Measurements from ENCODE around the gene FAM241B.

Gene FAM241B

GRCh38 chr10:69638642-69639041 lies 8.6 kb downstream of the FAM241B start:
- H3K36me3 ChIP-seq (ENCODE audit: insufficient read depth, low read length), result no peaks in the 10 kb centered on the region
- H2AFZ ChIP-seq (ENCODE audit: low read length), result no peak overlapping the region
- H3F3A ChIP-seq (ENCODE audit: insufficient read depth, low read length), result no peaks in the 10 kb centered on the region
- no peaks in the 10 kb centered on the region for H3K9me2 ChIP-seq (ENCODE audit: low read depth, low read length)
- no peak overlapping the region for H3K4me3 ChIP-seq (ENCODE audit: low read depth, low read length, poor library complexity, severe bottlenecking)
- H3K27ac ChIP-seq (ENCODE audit: low read depth, low read length, poor library complexity, severe bottlenecking), result no peak overlapping the region
- H3K9me3 ChIP-seq (ENCODE audit: low read length), result no peaks in the 10 kb centered on the region
- H3K27me3 ChIP-seq (ENCODE audit: insufficient read depth, low read length), result no peaks in the 10 kb centered on the region
- H4K20me1 ChIP-seq (ENCODE audit: insufficient read depth, low read length), result no peaks in the 10 kb centered on the region
- no peaks in the 10 kb centered on the region for H3K4me1 ChIP-seq (ENCODE audit: insufficient read depth, low read length, severe bottlenecking)
- TF ChIP-seq CTCF (IDR thresholded peaks at IDR 0.05; ENCODE audit: low read length) (no peak), EZH2 (IDR thresholded peaks at IDR 0.05; ENCODE audit: borderline replicate concordance, low read length) (no peak)
- no peaks in the 10 kb centered on the region for H3K79me2 ChIP-seq (ENCODE audit: insufficient read depth, low read length)
- H3K9ac ChIP-seq (ENCODE audit: low read length), result no peak overlapping the region
- no peak overlapping the region for H3K4me2 ChIP-seq (ENCODE audit: low read length)

GRCh38 chr10:69639291-69640195 lies 9.5 kb downstream of the FAM241B start:
- H3K4me1 ChIP-seq (ENCODE audit: insufficient read depth, low read length, severe bottlenecking), result no peaks in the 10 kb centered on the region
- H3K27ac ChIP-seq (ENCODE audit: low read depth, low read length, poor library complexity, severe bottlenecking), result no peak overlapping the region
- H3K36me3 ChIP-seq (ENCODE audit: insufficient read depth, low read length), result no peaks in the 10 kb centered on the region
- H3K9me2 ChIP-seq (ENCODE audit: low read depth, low read length), result no peaks in the 10 kb centered on the region
- TF ChIP-seq CTCF (IDR thresholded peaks at IDR 0.05; ENCODE audit: low read length) (peak; percentile 79), EZH2 (IDR thresholded peaks at IDR 0.05; ENCODE audit: borderline replicate concordance, low read length) (no peak)
- no peak overlapping the region for H3K9ac ChIP-seq (ENCODE audit: low read length)
- H3K4me3 ChIP-seq (ENCODE audit: low read depth, low read length, poor library complexity, severe bottlenecking), result no peak overlapping the region
- no peaks in the 10 kb centered on the region for H3K27me3 ChIP-seq (ENCODE audit: insufficient read depth, low read length)
- H3F3A ChIP-seq (ENCODE audit: insufficient read depth, low read length), result no peaks in the 10 kb centered on the region
- no peaks in the 10 kb centered on the region for H3K79me2 ChIP-seq (ENCODE audit: insufficient read depth, low read length)
- H3K9me3 ChIP-seq (ENCODE audit: low read length), result no peaks in the 10 kb centered on the region
- H4K20me1 ChIP-seq (ENCODE audit: insufficient read depth, low read length), result no peaks in the 10 kb centered on the region
- H3K4me2 ChIP-seq (ENCODE audit: low read length), result no peak overlapping the region
- H2AFZ ChIP-seq (ENCODE audit: low read length), result no peak overlapping the region

- H3K9me3 ChIP-seq (ENCODE audit: low read length), result no peaks in the 10 kb centered on the region
- H3F3A ChIP-seq (ENCODE audit: insufficient read depth, low read length), result no peaks in the 10 kb centered on the region
These were observed 10.3 kb downstream of the FAM241B start for GRCh38 chr10:69640196-69640980.

More at GRCh38 chr10:69640196-69640980, 10.3 kb downstream of the FAM241B start:
- Histone ChIP-seq H4K20me1 (ENCODE audit: insufficient read depth, low read length) (no peaks in the 10 kb centered on the region), H3K9ac (ENCODE audit: low read length) (no peak overlapping the region), H3K4me2 (ENCODE audit: low read length) (no peak overlapping the region), H3K36me3 (ENCODE audit: insufficient read depth, low read length) (no peaks in the 10 kb centered on the region), H3K9me2 (ENCODE audit: low read depth, low read length) (no peaks in the 10 kb centered on the region), H2AFZ (ENCODE audit: low read length) (no peak overlapping the region), H3K27ac (ENCODE audit: low read depth, low read length, poor library complexity, severe bottlenecking) (no peak overlapping the region), H3K27me3 (ENCODE audit: insufficient read depth, low read length) (no peaks in the 10 kb centered on the region), H3K4me3 (ENCODE audit: low read depth, low read length, poor library complexity, severe bottlenecking) (no peak overlapping the region), H3K79me2 (ENCODE audit: insufficient read depth, low read length) (no peaks in the 10 kb centered on the region), H3K4me1 (ENCODE audit: insufficient read depth, low read length, severe bottlenecking) (no peaks in the 10 kb centered on the region)
- TF ChIP-seq CTCF (IDR thresholded peaks at IDR 0.05; ENCODE audit: low read length), result no peak
- TF ChIP-seq EZH2 (IDR thresholded peaks at IDR 0.05; ENCODE audit: borderline replicate concordance, low read length), result no peak
